ENCODE data around the gene FZD7.

FZD7 gene

DNA sequence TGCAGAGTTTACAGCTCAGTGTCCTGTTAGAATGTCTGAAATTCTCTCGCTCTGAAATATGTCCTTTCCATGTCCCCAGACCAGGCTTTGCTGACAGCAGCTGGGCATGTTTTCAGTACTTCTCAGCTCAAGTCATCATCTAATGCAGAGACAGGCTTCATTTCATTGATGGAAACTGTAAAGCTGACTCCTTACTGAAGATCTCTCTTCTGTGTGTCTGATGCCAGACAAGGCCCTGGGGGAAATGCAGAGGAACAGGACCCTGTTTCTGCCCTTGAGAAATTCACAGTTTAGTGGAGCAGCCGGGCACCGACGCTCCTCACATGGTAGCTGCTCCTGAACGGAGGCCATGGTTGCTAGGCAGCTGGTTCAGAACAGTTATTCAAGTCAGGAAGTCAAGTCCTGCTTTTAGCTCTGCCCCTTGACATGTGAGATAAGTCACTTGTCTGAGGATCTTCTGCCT is 24.6 kb upstream of the FZD7 start:
- H3K4me3 ChIP-seq (replicated peaks in 1 of 2; ENCODE audit: low read depth in 2 of 2, low read length in 2 of 2), result no peak overlapping the region
- TF ChIP-seq, protein P1, sequence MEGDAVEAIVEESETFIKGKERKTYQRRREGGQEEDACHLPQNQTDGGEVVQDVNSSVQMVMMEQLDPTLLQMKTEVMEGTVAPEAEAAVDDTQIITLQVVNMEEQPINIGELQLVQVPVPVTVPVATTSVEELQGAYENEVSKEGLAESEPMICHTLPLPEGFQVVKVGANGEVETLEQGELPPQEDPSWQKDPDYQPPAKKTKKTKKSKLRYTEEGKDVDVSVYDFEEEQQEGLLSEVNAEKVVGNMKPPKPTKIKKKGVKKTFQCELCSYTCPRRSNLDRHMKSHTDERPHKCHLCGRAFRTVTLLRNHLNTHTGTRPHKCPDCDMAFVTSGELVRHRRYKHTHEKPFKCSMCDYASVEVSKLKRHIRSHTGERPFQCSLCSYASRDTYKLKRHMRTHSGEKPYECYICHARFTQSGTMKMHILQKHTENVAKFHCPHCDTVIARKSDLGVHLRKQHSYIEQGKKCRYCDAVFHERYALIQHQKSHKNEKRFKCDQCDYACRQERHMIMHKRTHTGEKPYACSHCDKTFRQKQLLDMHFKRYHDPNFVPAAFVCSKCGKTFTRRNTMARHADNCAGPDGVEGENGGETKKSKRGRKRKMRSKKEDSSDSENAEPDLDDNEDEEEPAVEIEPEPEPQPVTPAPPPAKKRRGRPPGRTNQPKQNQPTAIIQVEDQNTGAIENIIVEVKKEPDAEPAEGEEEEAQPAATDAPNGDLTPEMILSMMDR (IDR thresholded peaks at IDR 0.05; ENCODE audit: low read depth, low read length), result no peak
- peak in 1 of 2 donors; percentile 38 for DNase-seq (ENCODE audit: low read depth in 2 of 2)

DNA sequence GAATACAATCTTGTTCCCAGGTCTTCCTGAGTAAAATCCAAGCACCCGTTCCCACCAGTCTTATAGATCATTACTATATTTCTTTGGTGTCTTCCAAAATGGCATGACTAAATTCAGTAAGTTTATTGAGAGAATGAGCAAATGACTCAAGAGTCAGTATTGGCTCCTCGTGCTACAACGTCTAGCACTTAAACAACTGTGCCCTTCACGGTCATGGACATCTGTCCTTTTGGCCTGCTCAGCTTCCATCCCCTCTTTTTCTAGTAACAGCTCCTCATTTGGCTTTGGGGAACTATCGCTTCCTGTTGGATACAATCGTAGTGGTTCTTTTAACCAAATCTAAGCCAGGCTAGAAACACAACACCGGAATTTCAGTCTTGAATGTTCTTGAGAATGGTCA is 24.1 kb upstream of the FZD7 start:
- TF ChIP-seq, protein P1 (IDR thresholded peaks at IDR 0.05; ENCODE audit: low read depth, low read length), result no peak
- no peak for DNase-seq (ENCODE audit: low read depth in 2 of 2)
- H3K4me3 ChIP-seq (replicated peaks in 1 of 2; ENCODE audit: low read depth in 2 of 2, low read length in 2 of 2), result no peak overlapping the region

DNA sequence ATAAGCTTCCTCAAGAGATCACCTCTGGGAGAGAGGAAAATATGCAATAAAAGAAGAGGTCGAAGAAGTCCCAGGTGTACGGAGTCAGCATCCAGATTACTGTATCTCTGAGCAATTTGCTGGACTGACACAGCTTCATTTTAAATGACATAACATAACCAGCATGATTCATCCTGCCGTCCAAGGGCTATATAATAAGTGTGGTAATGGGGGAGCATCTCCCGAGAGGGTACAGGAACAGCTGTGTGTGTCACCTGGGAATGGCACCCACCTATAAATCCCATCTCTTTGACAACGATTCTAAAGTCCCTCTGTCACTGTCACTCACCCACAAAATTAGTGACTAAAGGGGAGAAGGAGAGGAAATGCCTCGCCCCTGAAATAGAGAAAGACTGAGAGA is 19.3 kb upstream of the FZD7 start:
- H3K4me3 ChIP-seq (replicated peaks in 1 of 2; ENCODE audit: low read depth in 2 of 2, low read length in 2 of 2), result no peak overlapping the region
- DNase-seq (ENCODE audit: low read depth in 2 of 2), result peak in 1 of 2 donors; percentile 6
- TF ChIP-seq, protein P1 (IDR thresholded peaks at IDR 0.05; ENCODE audit: low read depth, low read length), result no peak

DNA sequence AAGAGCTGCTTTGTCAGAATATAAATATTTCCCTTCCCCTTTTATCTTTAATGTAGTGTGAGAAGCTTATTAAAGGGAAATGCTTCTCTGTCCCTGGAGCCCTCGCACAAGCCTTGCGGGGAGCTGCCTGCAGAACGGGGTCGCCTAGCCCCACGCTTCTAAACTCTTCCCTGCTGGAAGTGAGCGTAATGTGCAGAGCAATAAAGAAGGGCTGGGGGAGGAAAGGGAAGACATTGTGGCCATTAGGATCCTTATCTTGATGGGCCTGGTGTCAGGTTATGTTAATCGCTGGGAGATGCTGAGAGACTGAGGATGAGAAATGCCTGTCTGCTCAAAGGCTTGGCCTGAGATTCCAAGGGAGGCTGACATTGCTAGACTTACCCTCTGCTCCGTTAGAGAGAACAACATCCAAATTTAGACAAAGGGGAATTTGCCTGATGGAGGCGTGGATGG is 18.9 kb upstream of the FZD7 start:
- TF ChIP-seq, protein P1 (IDR thresholded peaks at IDR 0.05; ENCODE audit: low read depth, low read length), result no peak
- no peak for DNase-seq (ENCODE audit: low read depth in 2 of 2)
- no peak overlapping the region for H3K4me3 ChIP-seq (replicated peaks in 1 of 2; ENCODE audit: low read depth in 2 of 2, low read length in 2 of 2)

DNA sequence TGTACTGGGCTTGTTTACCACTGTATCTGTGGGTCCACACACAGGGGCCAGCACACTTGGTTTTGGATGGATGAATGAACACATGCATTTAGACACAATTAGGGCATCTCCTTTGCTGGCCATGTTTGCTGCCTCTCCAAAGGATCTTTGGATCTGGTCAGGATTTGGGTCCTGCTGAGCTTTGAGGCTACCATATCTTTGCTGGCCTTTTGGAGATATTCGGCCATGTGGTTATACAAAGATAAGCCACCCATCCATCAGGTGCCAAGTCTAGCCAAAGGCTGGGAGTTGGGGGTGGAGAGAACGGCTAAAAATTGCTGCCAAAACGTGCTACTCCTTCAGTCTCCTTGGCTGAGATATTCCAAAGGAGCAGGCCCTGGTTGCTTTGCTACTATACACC is 18.2 kb upstream of the FZD7 start:
- TF ChIP-seq, protein P1 (IDR thresholded peaks at IDR 0.05; ENCODE audit: low read depth, low read length), result no peak
- DNase-seq (ENCODE audit: low read depth in 2 of 2), result no peak

DNA sequence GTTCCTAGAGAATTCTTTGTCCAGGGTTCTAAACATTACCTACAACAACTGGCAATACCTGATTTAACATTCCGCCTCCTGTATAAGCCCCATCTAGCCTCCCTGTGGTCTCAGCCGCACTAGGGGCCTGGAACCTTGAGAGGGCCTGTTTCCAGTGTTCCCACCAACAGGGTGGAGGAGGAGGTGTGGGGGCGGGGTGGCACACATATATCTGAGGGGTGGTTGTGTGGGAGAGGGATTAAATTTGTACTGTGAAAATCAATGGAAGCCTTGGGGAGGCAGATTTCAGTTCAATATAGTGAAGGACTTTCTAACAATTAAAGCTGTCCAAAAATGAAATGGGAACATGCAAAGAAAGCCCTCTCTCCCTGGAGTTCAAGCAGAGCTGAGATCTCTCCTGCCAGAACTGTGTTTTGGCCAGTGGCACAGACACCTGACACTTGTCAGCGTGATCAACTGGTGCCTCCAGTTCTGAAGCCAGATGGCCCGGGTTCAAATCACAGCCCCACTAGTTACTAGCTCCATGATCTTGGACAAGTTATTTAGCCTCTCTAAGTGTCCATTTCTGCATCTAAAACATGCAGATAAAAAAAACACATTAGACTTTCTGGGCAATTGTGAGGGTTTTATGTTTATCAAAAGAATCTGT is 17.0 kb upstream of the FZD7 start:
- no peak for DNase-seq (ENCODE audit: low read depth in 2 of 2)
- TF ChIP-seq, protein P1 (IDR thresholded peaks at IDR 0.05; ENCODE audit: low read depth, low read length), result no peak
- H3K4me3 ChIP-seq (replicated peaks in 1 of 2; ENCODE audit: low read depth in 2 of 2, low read length in 2 of 2), result no peak overlapping the region

More for the DNA sequence above, 18.2 kb upstream of the FZD7 start:
- H3K4me3 ChIP-seq (replicated peaks in 1 of 2; ENCODE audit: low read depth in 2 of 2, low read length in 2 of 2), result no peak overlapping the region

DNA sequence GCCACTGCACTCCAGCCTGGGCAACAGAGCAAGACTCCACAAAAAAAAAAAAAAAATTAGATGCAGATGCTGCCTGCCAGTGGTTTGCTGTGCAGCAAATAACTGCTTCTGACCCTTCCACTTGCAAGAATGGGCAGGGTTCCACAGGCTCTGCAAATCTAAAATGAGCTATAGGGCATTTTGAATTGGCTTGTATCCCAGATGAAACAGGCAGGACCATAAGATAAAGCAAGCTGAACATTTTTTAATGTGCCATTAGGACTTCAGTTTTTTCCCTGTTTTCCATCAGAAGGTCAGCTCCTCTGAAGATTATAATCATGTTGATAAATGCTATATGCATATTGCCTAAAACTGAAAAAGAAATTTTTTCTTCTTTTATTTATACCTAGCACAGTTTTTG is 15.7 kb upstream of the FZD7 start:
- TF ChIP-seq, protein P1 (IDR thresholded peaks at IDR 0.05; ENCODE audit: low read depth, low read length), result no peak
- DNase-seq (ENCODE audit: low read depth in 2 of 2), result peak in 1 of 2 donors; percentile 58
- no peak overlapping the region for H3K4me3 ChIP-seq (replicated peaks in 1 of 2; ENCODE audit: low read depth in 2 of 2, low read length in 2 of 2)
